AG09309 (cell line): Measurements from ENCODE around the gene TMEM163.
A peak's percentile ranks its signal among the peaks of the same experiment; 100 is the strongest.
"Not testable (repeated sequence)": the region's sequence is repeated elsewhere in the genome, so short reads cannot be mapped to it uniquely, and the experiment has no call there.

ENCODE experiments used
- DNase-seq: peaks from one replicate; pipeline ENCODE4 v3.0.0-alpha.2; 2010; ENCODE audit warnings: low read depth
- H3K4me3 ChIP-seq: 2 replicates; pipeline ENCODE4 v1.5.1; 2011; ENCODE audit warnings: mild to moderate bottlenecking, low read depth, low read length, moderate library complexity; ENCODE audit not compliant: control insufficient read depth
- TF ChIP-seq, protein P1 (sequence below): IDR thresholded peaks from 2 replicates; pipeline ENCODE4 v1.5.1; 2011; ENCODE audit warnings: mild to moderate bottlenecking, low read depth, low read length, inconsistent platforms; ENCODE audit not compliant: insufficient read depth, control insufficient read depth; ENCODE audit errors: missing control alignments

TMEM163 gene

DNA sequence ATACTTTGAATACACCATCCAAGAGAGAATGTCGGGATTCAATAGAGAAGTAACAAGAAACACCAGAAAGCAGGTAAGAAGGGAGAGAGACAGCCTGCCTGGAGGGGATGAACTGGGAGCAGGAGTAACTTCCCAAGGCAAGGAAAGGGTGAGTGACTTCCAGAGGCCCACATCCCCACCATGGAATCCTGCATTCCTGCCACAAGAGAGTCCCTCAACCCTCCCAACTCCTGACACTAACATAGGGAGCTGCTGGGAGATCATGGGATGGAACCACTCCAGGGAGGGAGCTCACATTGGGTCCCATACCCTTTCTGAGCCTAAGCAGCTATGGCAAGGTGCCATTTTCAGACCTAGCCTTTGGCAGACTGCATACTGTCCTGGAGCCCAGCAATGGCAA, 5.5 kb upstream of the TMEM163 start:
- no peak overlapping the region for H3K4me3 ChIP-seq
- TF ChIP-seq, protein P1, sequence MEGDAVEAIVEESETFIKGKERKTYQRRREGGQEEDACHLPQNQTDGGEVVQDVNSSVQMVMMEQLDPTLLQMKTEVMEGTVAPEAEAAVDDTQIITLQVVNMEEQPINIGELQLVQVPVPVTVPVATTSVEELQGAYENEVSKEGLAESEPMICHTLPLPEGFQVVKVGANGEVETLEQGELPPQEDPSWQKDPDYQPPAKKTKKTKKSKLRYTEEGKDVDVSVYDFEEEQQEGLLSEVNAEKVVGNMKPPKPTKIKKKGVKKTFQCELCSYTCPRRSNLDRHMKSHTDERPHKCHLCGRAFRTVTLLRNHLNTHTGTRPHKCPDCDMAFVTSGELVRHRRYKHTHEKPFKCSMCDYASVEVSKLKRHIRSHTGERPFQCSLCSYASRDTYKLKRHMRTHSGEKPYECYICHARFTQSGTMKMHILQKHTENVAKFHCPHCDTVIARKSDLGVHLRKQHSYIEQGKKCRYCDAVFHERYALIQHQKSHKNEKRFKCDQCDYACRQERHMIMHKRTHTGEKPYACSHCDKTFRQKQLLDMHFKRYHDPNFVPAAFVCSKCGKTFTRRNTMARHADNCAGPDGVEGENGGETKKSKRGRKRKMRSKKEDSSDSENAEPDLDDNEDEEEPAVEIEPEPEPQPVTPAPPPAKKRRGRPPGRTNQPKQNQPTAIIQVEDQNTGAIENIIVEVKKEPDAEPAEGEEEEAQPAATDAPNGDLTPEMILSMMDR: no peak
- no peak for DNase-seq

DNA sequence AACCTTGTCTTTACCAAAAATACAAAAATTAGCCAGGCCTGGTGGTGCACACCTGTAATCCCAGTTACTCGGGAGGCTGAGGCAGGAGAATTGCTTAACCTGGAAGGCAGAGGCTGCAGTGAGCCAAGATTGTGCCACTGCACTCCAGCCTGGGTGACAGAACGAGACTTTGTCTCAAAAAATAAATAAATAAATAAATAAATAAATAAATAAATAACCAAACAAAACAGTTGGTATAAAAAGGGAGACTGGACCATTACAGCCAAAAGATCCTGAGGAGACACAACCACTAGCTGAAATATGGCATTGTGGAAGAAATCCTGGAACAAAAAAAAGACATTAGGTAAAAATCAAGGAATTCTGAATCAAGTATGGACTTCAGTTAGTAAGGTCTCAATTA, 4.9 kb upstream of the TMEM163 start:
- not testable (repeated sequence) for DNase-seq, H3K4me3 ChIP-seq

DNA sequence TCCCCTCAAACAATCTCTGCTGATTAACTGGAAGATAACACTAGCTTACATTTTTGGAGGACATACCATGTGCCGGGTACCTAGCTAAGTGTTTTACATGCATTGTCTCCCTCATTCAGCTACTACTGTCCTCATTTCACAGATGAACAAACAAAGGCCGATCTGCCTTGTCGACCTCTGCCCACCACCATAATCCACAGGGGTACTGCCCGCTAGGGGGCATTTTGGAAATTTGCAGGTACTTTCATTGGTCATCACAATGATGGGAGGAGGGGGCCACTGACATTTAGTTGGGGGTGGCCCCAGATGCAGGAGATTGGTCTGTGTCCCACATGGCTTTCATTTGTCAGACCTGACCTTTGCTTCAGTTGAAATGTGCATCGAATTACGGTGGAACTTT, 3.9 kb upstream of the TMEM163 start:
- no peak overlapping the region for H3K4me3 ChIP-seq
- DNase-seq: no peak
- TF ChIP-seq, protein P1: peak; percentile 18

DNA sequence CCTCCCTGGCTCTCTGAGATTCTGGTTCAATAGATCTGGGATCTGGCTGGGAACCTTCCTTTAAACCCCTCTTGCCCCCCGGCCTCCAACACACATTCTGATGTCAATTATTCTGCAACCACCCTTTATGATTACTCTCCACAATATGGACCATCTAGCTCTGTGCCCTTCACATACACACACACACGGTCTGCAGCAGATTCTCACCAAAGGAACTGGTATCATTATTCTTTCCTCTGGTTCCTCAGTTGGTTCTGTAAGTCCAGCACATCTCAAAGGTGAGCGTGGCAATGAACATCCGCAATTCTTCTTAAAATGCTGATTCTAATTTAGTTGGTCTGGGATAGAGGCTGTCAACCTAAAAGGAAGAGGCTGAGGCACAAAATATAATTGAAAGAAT, 2.8 kb upstream of the TMEM163 start:
- no peak overlapping the region for H3K4me3 ChIP-seq
- TF ChIP-seq, protein P1: no peak
- DNase-seq: no peak

DNA sequence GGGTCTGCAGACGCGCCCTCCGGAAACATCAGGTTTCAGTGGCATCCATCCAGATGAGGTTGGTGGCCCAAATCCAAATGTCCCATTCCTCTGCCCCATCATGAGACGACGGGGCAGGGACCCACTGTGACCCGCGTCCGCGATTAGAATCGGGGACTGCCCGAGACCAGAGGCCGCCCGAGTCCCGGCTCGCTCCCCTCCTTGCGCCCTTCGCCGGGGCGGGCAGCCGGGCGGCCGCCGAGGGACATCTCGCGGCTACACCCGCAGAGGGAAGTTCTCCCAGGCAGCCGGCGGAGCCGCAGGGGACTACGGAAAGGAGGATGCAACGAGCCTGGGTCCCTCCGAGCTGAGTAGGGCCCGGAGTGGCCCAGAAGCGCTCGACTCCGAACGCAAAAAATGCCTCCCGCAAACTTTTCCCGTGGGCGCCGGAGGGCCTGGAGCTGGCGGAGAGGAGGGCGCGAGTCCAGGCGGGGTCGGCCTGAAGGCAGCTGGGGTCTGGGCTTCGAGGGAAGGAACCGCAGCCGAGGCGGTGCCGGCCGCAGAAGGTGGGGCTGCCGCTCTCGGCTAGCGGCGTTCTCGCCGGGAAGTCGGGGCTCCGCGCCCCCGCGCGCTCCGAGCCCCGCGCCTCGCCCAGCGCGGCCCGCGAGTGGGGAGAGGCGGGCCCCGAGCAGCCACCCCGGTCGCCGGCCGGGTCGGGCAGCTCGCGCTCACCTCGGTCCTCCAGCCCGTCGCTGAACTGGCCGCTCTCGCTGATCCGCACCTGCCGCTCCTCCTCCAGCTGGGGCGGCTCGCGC, 580 bp downstream of the TMEM163 start:
- DNase-seq: no peak
- TF ChIP-seq, protein P1: no peak
- no peak overlapping the region for H3K4me3 ChIP-seq

DNA sequence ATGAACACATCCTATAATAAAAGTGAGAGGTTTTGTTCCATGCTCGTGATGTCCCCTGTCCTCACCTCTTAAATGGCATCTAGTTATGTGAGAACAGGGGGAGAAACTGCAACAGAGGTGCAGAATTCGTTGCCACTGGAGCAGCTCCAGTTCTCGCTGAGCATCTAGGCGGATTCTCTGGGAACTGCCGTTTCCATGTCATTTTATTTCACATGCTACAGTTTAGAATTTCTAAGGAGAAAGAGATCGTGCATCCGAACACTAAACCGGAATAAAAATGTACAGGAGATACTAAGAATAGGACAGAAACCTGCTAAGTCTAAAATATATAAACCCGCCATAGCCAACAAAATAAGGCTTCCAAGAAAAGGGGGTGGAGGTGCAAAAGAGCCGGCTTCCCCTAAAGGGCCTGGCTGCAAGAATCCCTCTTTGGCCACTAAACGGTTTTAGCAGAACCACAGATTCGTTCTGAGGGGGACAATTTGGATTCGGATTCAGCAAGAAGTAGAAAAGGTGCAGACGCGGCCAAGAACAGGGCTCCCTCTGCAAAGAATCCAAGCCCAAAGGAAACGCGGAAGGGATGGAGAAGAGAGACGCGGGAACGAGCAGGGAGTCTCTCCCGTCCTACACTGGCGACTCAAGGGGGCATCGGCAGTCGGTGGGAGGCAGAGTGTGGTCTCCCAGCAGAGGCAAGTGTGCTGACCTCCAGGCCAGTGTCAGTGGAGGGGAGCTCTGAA, 1.3 kb downstream of the TMEM163 start:
- no peak for DNase-seq
- TF ChIP-seq, protein P1: no peak
- no peak overlapping the region for H3K4me3 ChIP-seq

DNA sequence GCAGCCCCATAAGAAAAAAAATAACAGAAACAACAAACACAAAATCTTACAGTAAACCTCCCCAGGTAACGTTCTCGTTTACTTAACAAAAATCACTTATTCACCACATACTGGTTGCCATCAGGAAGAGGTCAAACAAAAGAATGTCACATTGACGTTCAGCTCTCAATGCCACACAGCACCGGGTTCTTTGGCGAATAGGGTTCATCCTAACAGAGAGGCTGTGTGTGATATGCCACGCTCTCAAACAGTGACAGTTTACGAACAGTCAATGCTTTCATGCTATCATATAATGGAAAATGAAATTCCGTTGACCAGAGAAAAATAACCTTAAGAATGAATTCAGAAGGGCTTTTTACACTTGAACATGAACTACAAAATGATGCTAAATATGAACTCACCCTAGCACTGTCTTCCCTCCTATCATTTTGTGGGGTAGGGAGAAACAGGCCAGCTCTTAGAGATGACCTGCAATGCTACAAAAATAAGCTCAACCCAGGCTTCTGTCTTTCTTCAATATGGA, 2.0 kb downstream of the TMEM163 start:
- TF ChIP-seq, protein P1: no peak
- H3K4me3 ChIP-seq: no peak overlapping the region
- DNase-seq: no peak
